Panc1 (cell line): ENCODE results near the gene COLGALT1. TPM values are rescaled to one million over a fixed set of nuclear protein-coding genes. Genes with fewer than 3 reads are reported as not detected.

Source experiments
- ATAC-seq: fragments of 200-7000 bp; cut with Tn5 transposase; 2 replicates; pipeline ENCODE4 v1.9.1; 2020; ENCODE audit warnings: mild to moderate bottlenecking, moderate library complexity
- BruUV-seq: library from RNA; stranded (reverse); fragments of 400-500 nt; replicated peaks from 2 replicates; lab custom pipeline; 2021; lab: Mats Ljungman, UMichigan
- CTCF ChIA-PET: fragments of 300-600 bp; sonication (Branson Sonifier 250); formaldehyde crosslinking; loops from one replicate; lab custom pipeline; 2022; ENCODE audit warnings: antibody characterized with exemption; lab: Charles Lee
- POLR2A ChIA-PET: fragments of 300-600 bp; sonication (Branson Sonifier 250); formaldehyde crosslinking; loops from one replicate; lab custom pipeline; 2022; ENCODE audit warnings: antibody characterized with exemption; lab: Charles Lee
- DNase-seq: peaks from one replicate; pipeline ENCODE4 v3.0.0-alpha.2; 2010; ENCODE audit warnings: low read depth, low spot score
- H3K27ac ChIP-seq: 2 replicates; pipeline ENCODE4 v1.5.1; 2011; ENCODE audit warnings: mild to moderate bottlenecking, low read length, inconsistent platforms
- H3K27me3 ChIP-seq: fragments of 200-500 bp; sonication (Bioruptor generic); 2 replicates; pipeline ENCODE4 v1.6.0; 2014; ENCODE audit warnings: low read length, inconsistent platforms; ENCODE audit not compliant: control insufficient read depth, insufficient read depth
- H3K36me3 ChIP-seq: fragments of 200-500 bp; sonication (Bioruptor generic); 2 replicates; pipeline ENCODE4 v1.5.1; 2014; ENCODE audit warnings: inconsistent platforms, mild to moderate bottlenecking, low read length, moderate library complexity; ENCODE audit not compliant: control insufficient read depth, insufficient read depth
- H3K4me1 ChIP-seq: 2 replicates; pipeline ENCODE4 v1.5.1; 2011; ENCODE audit warnings: inconsistent platforms, mild to moderate bottlenecking, low read length, moderate library complexity; ENCODE audit not compliant: control insufficient read depth, insufficient read depth
- H3K4me3 ChIP-seq, 2 experiments: 2 replicates each; pipeline ENCODE4 v1.5.1; 2011 to 2012; ENCODE audit warnings: low read depth in 2 of 2, low read length in 2 of 2, mild to moderate bottlenecking in 2 of 2, inconsistent platforms in 1 of 2, moderate library complexity in 1 of 2
- H3K9me3 ChIP-seq: fragments of 200-500 bp; sonication (Bioruptor generic); 2 replicates; pipeline ENCODE4 v1.5.1; 2014; ENCODE audit warnings: low read depth, mild to moderate bottlenecking, inconsistent platforms, low read length, moderate library complexity; ENCODE audit not compliant: control insufficient read depth, insufficient read depth
- CTCF ChIP-seq: fragments of 450-650 bp; IDR thresholded peaks from 2 replicates; pipeline ENCODE4 v1.5.1; 2017; ENCODE audit warnings: mild to moderate bottlenecking
- POLR2AphosphoS5 ChIP-seq: IDR thresholded peaks from 2 replicates; pipeline ENCODE4 v1.6.1; 2012; ENCODE audit warnings: mild to moderate bottlenecking, low read depth, low read length, moderate library complexity
- SIN3A ChIP-seq: IDR thresholded peaks from 2 replicates; pipeline ENCODE4 v1.6.1; 2012; ENCODE audit warnings: low read depth, mild to moderate bottlenecking, low read length, moderate library complexity, borderline replicate concordance; ENCODE audit not compliant: insufficient read depth
- TCF7L2 ChIP-seq: IDR thresholded peaks from 2 replicates; pipeline ENCODE4 v1.6.1; 2011; ENCODE audit warnings: mild to moderate bottlenecking, low read depth, low read length, inconsistent platforms
- in situ Hi-C: cut with HindIII; loops from 2 replicates; pipeline ENCODE4 v1.10.0; 2016; ENCODE audit warnings: low sequenced_read_pairs, low pct_unique_long_range_greater_than_20kb
- intact Hi-C: fragments of 100-400 bp; cut with micrococcal nuclease; formaldehyde crosslinking; loops from one replicate; pipeline ENCODE4 v1.10.0; 2022; ENCODE audit not compliant: unreplicated experiment
- total RNA-seq: library from RNA; stranded (reverse); gene quantifications from one replicate; pipeline ENCODE4 v1.2.1, GENCODE V29; 2021; ENCODE audit not compliant: unreplicated experiment
- TF ChIP-seq, protein P1 (sequence below), 2 experiments: IDR thresholded peaks; 2 replicates each; pipeline ENCODE4 v1.6.1; 2011 to 2012; ENCODE audit warnings: low read depth in 2 of 2, control low read depth in 1 of 2, low read length in 1 of 2, mild to moderate bottlenecking in 1 of 2, moderate library complexity in 1 of 2; ENCODE audit not compliant: insufficient read depth in 1 of 2

COLGALT1 gene
- total RNA-seq, 1 experiment from 2014 or later: 97.2 TPM

- POLR2A ChIA-PET: no interaction called here
- TF ChIP-seq POLR2AphosphoS5 (no peak), TCF7L2 (no peak), CTCF (no peak), SIN3A (no peak)
- TF ChIP-seq, protein P1, sequence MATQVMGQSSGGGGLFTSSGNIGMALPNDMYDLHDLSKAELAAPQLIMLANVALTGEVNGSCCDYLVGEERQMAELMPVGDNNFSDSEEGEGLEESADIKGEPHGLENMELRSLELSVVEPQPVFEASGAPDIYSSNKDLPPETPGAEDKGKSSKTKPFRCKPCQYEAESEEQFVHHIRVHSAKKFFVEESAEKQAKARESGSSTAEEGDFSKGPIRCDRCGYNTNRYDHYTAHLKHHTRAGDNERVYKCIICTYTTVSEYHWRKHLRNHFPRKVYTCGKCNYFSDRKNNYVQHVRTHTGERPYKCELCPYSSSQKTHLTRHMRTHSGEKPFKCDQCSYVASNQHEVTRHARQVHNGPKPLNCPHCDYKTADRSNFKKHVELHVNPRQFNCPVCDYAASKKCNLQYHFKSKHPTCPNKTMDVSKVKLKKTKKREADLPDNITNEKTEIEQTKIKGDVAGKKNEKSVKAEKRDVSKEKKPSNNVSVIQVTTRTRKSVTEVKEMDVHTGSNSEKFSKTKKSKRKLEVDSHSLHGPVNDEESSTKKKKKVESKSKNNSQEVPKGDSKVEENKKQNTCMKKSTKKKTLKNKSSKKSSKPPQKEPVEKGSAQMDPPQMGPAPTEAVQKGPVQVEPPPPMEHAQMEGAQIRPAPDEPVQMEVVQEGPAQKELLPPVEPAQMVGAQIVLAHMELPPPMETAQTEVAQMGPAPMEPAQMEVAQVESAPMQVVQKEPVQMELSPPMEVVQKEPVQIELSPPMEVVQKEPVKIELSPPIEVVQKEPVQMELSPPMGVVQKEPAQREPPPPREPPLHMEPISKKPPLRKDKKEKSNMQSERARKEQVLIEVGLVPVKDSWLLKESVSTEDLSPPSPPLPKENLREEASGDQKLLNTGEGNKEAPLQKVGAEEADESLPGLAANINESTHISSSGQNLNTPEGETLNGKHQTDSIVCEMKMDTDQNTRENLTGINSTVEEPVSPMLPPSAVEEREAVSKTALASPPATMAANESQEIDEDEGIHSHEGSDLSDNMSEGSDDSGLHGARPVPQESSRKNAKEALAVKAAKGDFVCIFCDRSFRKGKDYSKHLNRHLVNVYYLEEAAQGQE (IDR thresholded peaks at IDR 0.05; ENCODE audit: insufficient read depth in 1 of 2, low read depth in 2 of 2, low read length in 1 of 2): no peak
- Histone ChIP-seq H3K4me1 (no peaks in the 10 kb centered on the region; the same call in 1 of the 2 replicates), H3K27me3 (no peaks in the 10 kb centered on the region), H3K9me3 (no peaks in the 10 kb centered on the region), H3K27ac (no peak overlapping the region), H3K36me3 (no peaks in the 10 kb centered on the region), H3K4me3 (no peak overlapping the region)
- CTCF ChIA-PET: no interaction called here
- intact Hi-C loops: no loop called here
- in situ Hi-C loops: no loop called here
- DNase-seq (no peak), ATAC-seq (no peak)
- no TSS peak for BruUV-seq
Observed at GRCh38 chr19:17527326-17527725, 28.1 kb upstream of the COLGALT1 start.

DNA sequence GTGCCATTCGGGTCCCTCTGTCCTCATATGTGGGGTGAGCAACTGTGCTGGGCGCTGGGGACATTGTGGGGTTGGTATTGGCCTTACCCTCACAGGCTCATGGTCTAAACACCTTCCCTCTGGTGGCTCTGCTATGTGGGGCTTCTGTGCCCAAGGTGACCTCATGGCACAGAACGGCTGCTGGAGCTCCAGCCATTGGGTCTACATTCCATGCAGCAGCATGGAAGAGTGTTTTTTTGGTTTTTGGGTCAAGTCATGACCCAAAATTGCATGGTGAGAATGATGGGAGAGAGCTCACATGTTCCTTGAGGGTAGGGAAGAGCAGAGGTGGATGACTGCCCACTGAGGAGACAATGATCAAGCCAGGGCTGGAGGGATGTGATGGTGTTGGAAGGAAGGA is 26.8 kb upstream of the COLGALT1 start:
- DNase-seq: no peak
- Histone ChIP-seq H3K9me3 (no peaks in the 10 kb centered on the region), H3K36me3 (no peaks in the 10 kb centered on the region), H3K27me3 (no peaks in the 10 kb centered on the region), H3K27ac (no peak overlapping the region), H3K4me1 (no peaks in the 10 kb centered on the region; the same call in 1 of the 2 replicates), H3K4me3 (no peak overlapping the region)
- BruUV-seq: no TSS peak
- TF ChIP-seq SIN3A (no peak), CTCF (no peak), POLR2AphosphoS5 (no peak), TCF7L2 (no peak)
- TF ChIP-seq, protein P1 (IDR thresholded peaks at IDR 0.05; ENCODE audit: insufficient read depth in 1 of 2, low read depth in 2 of 2, low read length in 1 of 2): no peak
- CTCF ChIA-PET: no interaction called here
- in situ Hi-C loops: no loop called here
- ATAC-seq: no peak
- intact Hi-C loops: no loop called here
- POLR2A ChIA-PET: no interaction called here
